Activated naive CD4-positive, alpha-beta T cell treated with anti-CD3 and anti-CD28 coated beads for 36 hours (primary cell): Measurements from ENCODE around the gene DSCAM. TPM values are rescaled to one million over a fixed set of nuclear protein-coding genes. Genes with fewer than 3 reads are reported as not detected.

Experiments used
- CTCF ChIA-PET: fragments of 350-600 bp; sonication (Branson Sonifier 250); formaldehyde crosslinking; loops from one replicate; lab custom pipeline; 2021; ENCODE audit warnings: antibody characterized with exemption; lab: Charles Lee
- DNase-seq: peaks from one replicate; pipeline ENCODE4 v3.0.0-alpha.2; 2020
- H3K27ac Mint-ChIP-seq: one replicate; pipeline ENCODE4 v1.8.0; 2021; ENCODE audit warnings: mild to moderate bottlenecking, mixed read lengths
- H3K27me3 Mint-ChIP-seq: one replicate; pipeline ENCODE4 v1.8.0; 2021; ENCODE audit warnings: low read depth, mixed read lengths
- H3K36me3 Mint-ChIP-seq: one replicate; pipeline ENCODE4 v1.8.0; 2021; ENCODE audit warnings: low read depth, mixed read lengths
- H3K4me1 Mint-ChIP-seq: one replicate; pipeline ENCODE4 v1.8.0; 2021; ENCODE audit warnings: low read depth, mixed read lengths
- H3K4me3 Mint-ChIP-seq: one replicate; pipeline ENCODE4 v1.8.0; 2021; ENCODE audit warnings: mild to moderate bottlenecking, moderate library complexity, mixed read lengths
- H3K9me3 Mint-ChIP-seq: one replicate; pipeline ENCODE4 v1.8.0; 2021; ENCODE audit warnings: mixed read lengths
- intact Hi-C: fragments of 100-400 bp; cut with micrococcal nuclease; formaldehyde crosslinking; loops from one replicate; pipeline ENCODE4 v1.15.1; 2023
- total RNA-seq, 2 experiments: library from RNA; stranded (reverse); gene quantifications; one replicate each; pipeline ENCODE4 v1.2.3, GENCODE V29; 2021

The DSCAM gene
- total RNA-seq, 2 experiments from 2014 or later, result not detected

GRCh38 chr21:40074710-40075109, 772.2 kb downstream of the DSCAM start:
- Mint-ChIP-seq H3K4me1 (no peaks in the 10 kb centered on the region), H3K4me3 (no peak overlapping the region), H3K27me3 (no peaks in the 10 kb centered on the region), H3K9me3 (no peaks in the 10 kb centered on the region), H3K27ac (no peak overlapping the region), H3K36me3 (no peaks in the 10 kb centered on the region)
- no peak for DNase-seq
- intact Hi-C loops, result no loop called here
- CTCF ChIA-PET, result interaction anchor here (1.1 kb wide), 1 partner anchor 8 kb away, joined by 3 read pairs; no protein-coding TSS in a partner anchor

- Mint-ChIP-seq H3K27me3 (no peaks in the 10 kb centered on the region), H3K9me3 (no peaks in the 10 kb centered on the region), H3K4me3 (no peak overlapping the region), H3K36me3 (no peaks in the 10 kb centered on the region), H3K27ac (no peak overlapping the region), H3K4me1 (no peaks in the 10 kb centered on the region)
- intact Hi-C loops, result no loop called here
- CTCF ChIA-PET, result no interaction called here
- no peak for DNase-seq
Observed at GRCh38 chr21:40074198-40074597, 772.8 kb downstream of the DSCAM start.

GRCh38 chr21:40073642-40074041, 773.3 kb downstream of the DSCAM start:
- H3K27ac Mint-ChIP-seq, result no peak overlapping the region
- H3K4me3 Mint-ChIP-seq, result no peak overlapping the region
- CTCF ChIA-PET, result no interaction called here
- H3K36me3 Mint-ChIP-seq, result no peaks in the 10 kb centered on the region
- intact Hi-C loops, result no loop called here
- no peaks in the 10 kb centered on the region for H3K9me3 Mint-ChIP-seq
- H3K27me3 Mint-ChIP-seq, result no peaks in the 10 kb centered on the region
- DNase-seq, result no peak
- H3K4me1 Mint-ChIP-seq, result no peaks in the 10 kb centered on the region

- Mint-ChIP-seq H3K9me3 (no peaks in the 10 kb centered on the region), H3K27me3 (peaks cover 2% of the 10 kb centered on the region), H3K36me3 (no peaks in the 10 kb centered on the region), H3K4me1 (no peaks in the 10 kb centered on the region), H3K4me3 (no peak overlapping the region), H3K27ac (no peak overlapping the region)
- DNase-seq, result no peak
- intact Hi-C loops, result no loop called here
- CTCF ChIA-PET, result no interaction called here
Observed at GRCh38 chr21:40070871-40071270, 776.1 kb downstream of the DSCAM start.

GRCh38 chr21:40067751-40068150, 779.2 kb downstream of the DSCAM start:
- CTCF ChIA-PET, result no interaction called here
- Mint-ChIP-seq H3K27me3 (peaks cover 2% of the 10 kb centered on the region), H3K4me1 (no peaks in the 10 kb centered on the region), H3K9me3 (no peaks in the 10 kb centered on the region), H3K4me3 (no peak overlapping the region), H3K36me3 (no peaks in the 10 kb centered on the region), H3K27ac (no peak overlapping the region)
- DNase-seq, result no peak
- intact Hi-C loops, result no loop called here

- no peaks in the 10 kb centered on the region for H3K36me3 Mint-ChIP-seq
- CTCF ChIA-PET, result interaction anchor here (0.9 kb wide), 1 partner anchor 9 kb away, joined by 3 read pairs; no protein-coding TSS in a partner anchor
- no peak overlapping the region for H3K27ac Mint-ChIP-seq
- H3K9me3 Mint-ChIP-seq, result no peaks in the 10 kb centered on the region
- H3K27me3 Mint-ChIP-seq, result peaks cover 4% of the 10 kb centered on the region
- H3K4me1 Mint-ChIP-seq, result no peaks in the 10 kb centered on the region
- DNase-seq, result no peak
- H3K4me3 Mint-ChIP-seq, result no peak overlapping the region
- intact Hi-C loops, result no loop called here
Observed at GRCh38 chr21:40066221-40066620, 780.7 kb downstream of the DSCAM start.

- no peak overlapping the region for H3K27ac Mint-ChIP-seq
- no peaks in the 10 kb centered on the region for H3K9me3 Mint-ChIP-seq
- CTCF ChIA-PET, result no interaction called here
- intact Hi-C loops, result no loop called here
- DNase-seq, result no peak
- H3K27me3 Mint-ChIP-seq, result peaks cover 10% of the 10 kb centered on the region
- no peaks in the 10 kb centered on the region for H3K4me1 Mint-ChIP-seq
- no peaks in the 10 kb centered on the region for H3K36me3 Mint-ChIP-seq
- H3K4me3 Mint-ChIP-seq, result no peak overlapping the region
Observed at GRCh38 chr21:40060083-40060677, 786.8 kb downstream of the DSCAM start.

GRCh38 chr21:40057331-40057730, 789.6 kb downstream of the DSCAM start:
- no peak for DNase-seq
- Mint-ChIP-seq H3K4me1 (no peaks in the 10 kb centered on the region), H3K27ac (no peak overlapping the region), H3K36me3 (no peaks in the 10 kb centered on the region), H3K27me3 (peaks cover 10% of the 10 kb centered on the region), H3K4me3 (no peak overlapping the region), H3K9me3 (no peaks in the 10 kb centered on the region)
- CTCF ChIA-PET, result no interaction called here
- intact Hi-C loops, result no loop called here

GRCh38 chr21:40056031-40056430, 790.9 kb downstream of the DSCAM start:
- no peaks in the 10 kb centered on the region for H3K36me3 Mint-ChIP-seq
- intact Hi-C loops, result no loop called here
- H3K9me3 Mint-ChIP-seq, result no peaks in the 10 kb centered on the region
- H3K27me3 Mint-ChIP-seq, result peaks cover 6% of the 10 kb centered on the region
- H3K4me3 Mint-ChIP-seq, result no peak overlapping the region
- CTCF ChIA-PET, result no interaction called here
- H3K27ac Mint-ChIP-seq, result no peak overlapping the region
- DNase-seq, result no peak
- no peaks in the 10 kb centered on the region for H3K4me1 Mint-ChIP-seq

GRCh38 chr21:40054403-40054802, 792.6 kb downstream of the DSCAM start:
- no peaks in the 10 kb centered on the region for H3K4me1 Mint-ChIP-seq
- H3K36me3 Mint-ChIP-seq, result no peaks in the 10 kb centered on the region
- no peak overlapping the region for H3K4me3 Mint-ChIP-seq
- H3K9me3 Mint-ChIP-seq, result no peaks in the 10 kb centered on the region
- no peak overlapping the region for H3K27ac Mint-ChIP-seq
- CTCF ChIA-PET, result no interaction called here
- H3K27me3 Mint-ChIP-seq, result no peaks in the 10 kb centered on the region
- no peak for DNase-seq
- intact Hi-C loops, result no loop called here

GRCh38 chr21:40053007-40053406, 794.0 kb downstream of the DSCAM start:
- Mint-ChIP-seq H3K4me1 (no peaks in the 10 kb centered on the region), H3K36me3 (no peaks in the 10 kb centered on the region), H3K27me3 (no peaks in the 10 kb centered on the region), H3K9me3 (no peaks in the 10 kb centered on the region), H3K4me3 (no peak overlapping the region), H3K27ac (no peak overlapping the region)
- CTCF ChIA-PET, result no interaction called here
- intact Hi-C loops, result no loop called here
- DNase-seq, result no peak

GRCh38 chr21:40052276-40052675, 794.7 kb downstream of the DSCAM start:
- no peak overlapping the region for H3K4me3 Mint-ChIP-seq
- H3K9me3 Mint-ChIP-seq, result no peaks in the 10 kb centered on the region
- H3K36me3 Mint-ChIP-seq, result no peaks in the 10 kb centered on the region
- no peaks in the 10 kb centered on the region for H3K4me1 Mint-ChIP-seq
- DNase-seq, result no peak
- H3K27ac Mint-ChIP-seq, result no peak overlapping the region
- intact Hi-C loops, result no loop called here
- CTCF ChIA-PET, result no interaction called here
- no peaks in the 10 kb centered on the region for H3K27me3 Mint-ChIP-seq

GRCh38 chr21:40051801-40052200, 795.2 kb downstream of the DSCAM start:
- intact Hi-C loops, result no loop called here
- CTCF ChIA-PET, result no interaction called here
- no peaks in the 10 kb centered on the region for H3K4me1 Mint-ChIP-seq

More at GRCh38 chr21:40051801-40052200, 795.2 kb downstream of the DSCAM start:
- Mint-ChIP-seq H3K4me3 (no peak overlapping the region), H3K36me3 (no peaks in the 10 kb centered on the region), H3K27me3 (no peaks in the 10 kb centered on the region), H3K9me3 (no peaks in the 10 kb centered on the region), H3K27ac (no peak overlapping the region)
- no peak for DNase-seq
